NCI-H748 treated with DMSO at 0.1 percent for 48 hours (cell line): ENCODE measurements around the gene FSD2.

Source experiments
- DNase-seq: peaks from one replicate; lab custom pipeline; 2025; lab: John Stamatoyannopoulos, UW

Gene FSD2, protein sequence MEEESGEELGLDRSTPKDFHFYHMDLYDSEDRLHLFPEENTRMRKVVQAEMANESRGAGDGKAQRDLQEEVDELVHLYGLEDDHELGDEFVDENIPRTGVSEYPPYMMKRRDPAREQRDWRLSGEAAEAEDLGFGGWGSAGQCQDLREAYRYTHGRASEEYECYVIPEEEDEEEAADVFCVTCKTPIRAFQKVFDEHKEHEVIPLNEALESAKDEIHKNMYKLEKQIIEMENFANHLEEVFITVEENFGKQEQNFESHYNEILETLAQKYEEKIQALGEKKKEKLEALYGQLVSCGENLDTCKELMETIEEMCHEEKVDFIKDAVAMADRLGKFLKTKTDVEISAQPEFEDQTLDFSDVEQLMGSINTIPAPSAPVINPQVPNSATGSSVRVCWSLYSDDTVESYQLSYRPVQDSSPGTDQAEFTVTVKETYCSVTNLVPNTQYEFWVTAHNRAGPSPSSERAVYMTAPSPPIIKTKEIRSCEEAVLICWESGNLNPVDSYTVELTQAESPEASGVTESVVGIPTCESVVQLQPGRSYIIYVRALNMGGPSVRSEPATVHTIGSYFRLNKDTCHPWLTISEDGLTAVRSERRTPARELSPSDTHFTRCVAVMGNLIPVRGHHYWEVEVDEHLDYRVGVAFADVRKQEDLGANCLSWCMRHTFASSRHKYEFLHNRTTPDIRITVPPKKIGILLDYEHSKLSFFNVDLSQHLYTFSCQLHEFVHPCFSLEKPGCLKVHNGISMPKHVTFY

DNA sequence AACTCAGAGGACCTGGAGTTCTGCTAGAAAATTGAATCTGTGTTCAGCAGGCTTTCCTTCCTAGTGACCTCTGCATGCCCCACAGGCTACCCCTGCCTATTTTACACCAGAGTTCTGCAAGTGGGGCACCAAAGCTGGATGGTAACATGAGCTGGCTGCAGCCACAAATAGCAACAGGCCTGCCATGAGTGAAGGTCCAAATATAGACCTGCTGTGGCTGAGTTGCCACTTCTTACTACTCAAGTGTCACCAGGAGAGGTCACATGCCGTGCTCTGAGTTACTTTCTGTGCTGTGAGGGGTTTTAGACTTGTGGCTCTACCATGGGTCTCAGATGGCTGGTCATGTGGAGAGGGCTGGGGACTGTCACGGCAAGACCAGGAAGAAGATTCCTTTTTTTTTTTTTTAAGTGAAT is at the start of gene FSD2:
Gene FSD2 (minus strand): TSS at position 76 of the 413 bp plus-strand sequence. CDS start 18,679 bp downstream, outside the sequence.
- no peak for DNase-seq

DNA sequence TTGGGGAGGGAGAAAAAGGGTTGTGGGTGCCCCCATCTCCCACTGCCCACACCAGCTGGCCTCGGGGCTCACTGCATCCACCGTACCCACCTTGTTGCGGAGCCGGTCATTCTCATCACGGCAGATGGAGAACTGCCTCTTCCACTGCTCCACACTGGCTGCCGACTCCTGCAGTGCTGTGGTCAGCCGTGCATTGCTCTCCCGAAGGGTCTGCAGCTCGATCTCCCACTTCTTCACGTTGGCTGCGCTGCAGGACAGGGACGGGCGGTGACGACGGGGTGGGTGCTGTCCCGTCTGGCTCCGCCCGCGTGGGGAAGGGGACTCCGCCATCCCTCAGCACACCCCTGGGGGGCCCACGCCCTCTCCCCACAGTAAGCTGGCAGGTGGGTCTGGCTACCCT is 48.7 kb upstream of the FSD2 start:
- DNase-seq, result no peak

DNA sequence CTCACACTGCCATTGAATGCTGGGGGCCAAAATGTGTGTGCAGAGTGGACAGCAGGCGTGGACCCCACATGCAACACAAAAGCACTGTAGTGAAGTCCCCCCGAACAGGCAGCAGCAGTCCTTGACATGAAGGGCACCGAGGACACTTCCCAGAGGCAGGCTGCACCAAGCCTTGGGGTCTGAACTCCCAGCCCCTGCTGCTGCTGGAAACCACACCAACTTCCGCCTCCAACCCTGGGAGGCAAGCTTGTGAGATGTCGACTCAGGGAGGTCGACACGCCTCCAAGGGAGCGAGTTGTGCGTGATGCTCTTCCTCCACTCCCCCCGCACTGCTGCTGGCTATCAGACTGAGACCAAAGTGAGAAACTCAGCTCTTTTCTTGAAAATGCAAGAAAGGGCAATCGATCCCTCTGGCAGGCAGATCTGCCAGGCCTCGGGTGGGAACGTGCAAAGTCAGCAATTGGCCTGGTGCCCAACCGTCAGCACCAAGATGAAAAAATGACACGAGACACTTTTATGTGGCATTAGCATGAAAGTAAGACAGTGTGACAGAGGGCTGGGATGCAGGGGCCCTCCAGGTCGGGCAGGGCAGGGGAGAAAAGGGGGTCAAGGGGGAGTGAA is 47.2 kb upstream of the FSD2 start:
- DNase-seq, result no peak

DNA sequence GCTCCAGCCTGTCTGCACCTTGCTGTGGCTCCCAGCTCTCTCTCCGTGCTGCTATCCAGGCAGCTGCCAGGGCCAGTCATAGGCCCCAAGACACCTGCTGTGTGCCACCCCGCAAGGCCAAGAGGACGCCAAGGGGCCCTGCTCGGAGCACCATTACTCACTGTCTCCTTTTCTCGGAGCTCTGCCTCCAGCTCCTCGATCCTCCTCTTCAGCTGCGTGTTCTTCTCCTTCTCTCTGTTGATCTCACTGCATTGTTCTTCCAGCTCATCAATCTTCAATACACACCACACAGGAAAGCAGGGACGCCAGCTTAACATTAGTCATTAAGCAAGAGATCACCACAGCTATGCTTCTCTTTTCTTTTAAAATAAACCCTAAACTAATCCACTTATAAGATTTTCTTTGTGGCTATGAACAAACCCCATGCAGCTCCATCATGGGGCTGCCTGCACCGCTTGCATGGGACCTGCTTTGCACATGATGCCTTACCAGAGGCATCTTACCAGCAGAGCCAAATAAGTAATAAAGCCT is 46.2 kb upstream of the FSD2 start:
- no peak for DNase-seq

DNA sequence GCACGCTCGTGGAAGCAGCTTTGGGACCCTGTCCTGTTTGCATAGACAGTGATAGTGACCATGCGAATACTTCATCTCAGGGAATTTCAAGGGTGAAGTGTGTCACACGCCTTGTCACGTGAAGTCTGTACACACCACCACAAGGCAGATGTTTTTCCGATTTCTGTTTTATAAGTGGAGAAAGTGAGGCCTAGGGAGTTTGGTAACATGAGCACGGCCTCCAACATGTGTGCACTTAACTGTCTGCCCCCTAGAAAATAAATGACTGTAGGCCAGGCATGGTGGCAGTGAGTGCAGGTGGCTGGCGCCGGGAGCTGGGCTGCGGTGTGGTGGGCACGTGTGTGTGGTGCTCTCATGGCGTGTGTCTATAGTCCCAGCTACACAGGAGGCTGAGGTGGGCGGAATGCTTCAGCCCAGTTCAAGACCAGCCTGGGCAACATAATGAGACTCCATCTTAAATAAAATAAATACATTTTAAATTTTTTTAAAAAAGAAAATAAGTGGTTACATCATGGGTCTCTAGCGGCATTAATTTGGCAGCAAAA is 45.5 kb upstream of the FSD2 start:
- no peak for DNase-seq

DNA sequence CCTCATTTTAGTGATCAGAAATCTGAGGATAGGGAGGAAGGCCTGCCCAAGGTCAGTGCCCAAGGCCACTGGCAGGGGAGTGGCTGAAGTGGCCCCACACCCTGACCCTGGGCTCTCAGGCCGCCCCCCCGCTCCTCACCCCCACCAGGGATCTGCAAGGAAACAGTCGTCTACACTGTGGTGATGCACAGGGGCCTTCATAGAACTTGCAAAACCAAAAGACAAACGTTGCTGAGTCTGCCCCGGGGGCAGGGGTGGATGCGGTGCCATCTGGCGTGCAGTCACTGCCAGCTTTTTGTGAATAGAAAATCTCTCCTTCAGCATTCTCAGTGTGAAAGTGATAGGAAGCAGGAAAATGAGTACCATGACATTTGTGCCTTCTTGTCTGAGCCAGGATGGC is 44.9 kb upstream of the FSD2 start:
- no peak for DNase-seq

DNA sequence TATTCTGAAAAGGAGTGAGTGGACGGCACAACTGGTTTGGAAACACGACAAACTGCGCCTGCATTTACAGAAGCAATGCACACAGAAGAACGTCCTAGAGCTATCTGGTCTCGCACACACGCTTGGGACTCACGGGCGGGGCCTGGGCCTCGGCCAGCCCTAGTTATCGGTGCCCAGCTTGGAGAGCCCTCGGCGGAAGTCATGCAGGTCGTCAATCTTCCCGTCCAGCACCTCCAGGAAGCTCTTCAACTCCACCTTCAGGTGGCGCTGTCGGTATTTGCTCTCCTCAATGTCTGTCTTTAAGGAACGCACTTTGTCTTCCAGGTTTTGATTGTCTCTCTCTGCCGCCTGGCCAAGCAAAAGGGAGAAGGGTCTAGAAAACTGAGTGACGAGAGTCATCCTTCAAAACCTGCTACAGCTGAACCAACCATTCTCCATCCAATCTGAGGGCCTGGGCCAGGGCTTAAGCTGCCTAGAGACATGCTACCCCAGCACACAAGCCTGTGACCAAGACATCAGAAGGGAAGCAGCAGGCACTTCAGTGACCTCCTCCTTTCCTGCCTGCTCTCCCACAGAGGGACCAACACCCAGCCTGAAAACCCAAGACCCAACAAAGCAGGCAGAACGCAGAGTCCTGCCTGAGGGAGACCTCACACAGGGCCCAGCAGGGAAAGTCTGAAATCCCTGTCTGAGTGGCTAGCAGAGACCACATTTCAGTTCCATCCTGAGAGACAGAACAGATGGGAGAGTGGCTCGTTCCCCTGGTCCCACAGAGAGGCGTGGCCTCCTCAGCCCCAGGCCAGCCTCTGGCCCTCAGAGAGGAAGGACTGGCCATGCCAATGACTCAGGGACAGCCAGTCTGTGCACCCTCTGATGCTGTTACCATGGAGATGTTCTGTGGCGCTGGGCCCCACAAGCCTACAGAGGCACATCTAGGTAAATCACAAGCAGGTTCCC is 44.0 kb upstream of the FSD2 start:
- DNase-seq, result peak; percentile 2

DNA sequence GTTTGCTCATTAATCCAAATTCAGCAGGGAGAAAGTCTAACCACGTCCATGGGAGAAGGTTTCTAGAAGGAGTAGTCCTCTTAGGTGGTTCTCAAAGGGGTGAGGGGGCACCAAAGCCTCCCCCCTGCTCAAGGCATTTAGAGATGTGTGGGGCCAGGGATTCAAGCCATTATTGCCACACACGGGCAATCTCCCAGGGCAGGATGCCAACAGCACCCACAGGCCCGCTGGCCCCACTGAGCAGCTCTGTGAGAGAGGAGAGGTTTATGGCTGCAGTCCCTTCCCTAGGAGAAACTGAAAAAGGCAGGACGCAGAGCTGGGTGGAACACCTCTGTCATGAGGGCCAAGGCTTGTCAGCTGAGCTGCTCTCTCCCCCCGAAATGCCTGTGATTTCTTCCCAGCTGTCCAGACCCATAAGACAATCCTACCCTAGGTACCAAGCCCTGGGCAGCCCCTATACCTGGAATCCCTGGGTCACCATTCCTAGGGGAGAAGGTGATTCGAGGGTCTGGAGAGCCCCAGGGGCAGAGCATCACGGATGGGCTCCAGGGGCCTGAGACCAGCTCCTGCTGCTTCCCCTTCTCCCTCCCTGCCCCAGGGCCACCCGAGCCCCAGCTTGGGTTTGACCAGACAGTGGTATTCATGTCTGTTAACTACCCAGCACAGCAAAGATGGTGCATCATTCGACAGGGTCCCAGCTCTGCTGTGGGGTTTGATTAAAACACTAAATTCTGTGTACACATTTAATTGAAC is 42.5 kb upstream of the FSD2 start:
- DNase-seq, result no peak

DNA sequence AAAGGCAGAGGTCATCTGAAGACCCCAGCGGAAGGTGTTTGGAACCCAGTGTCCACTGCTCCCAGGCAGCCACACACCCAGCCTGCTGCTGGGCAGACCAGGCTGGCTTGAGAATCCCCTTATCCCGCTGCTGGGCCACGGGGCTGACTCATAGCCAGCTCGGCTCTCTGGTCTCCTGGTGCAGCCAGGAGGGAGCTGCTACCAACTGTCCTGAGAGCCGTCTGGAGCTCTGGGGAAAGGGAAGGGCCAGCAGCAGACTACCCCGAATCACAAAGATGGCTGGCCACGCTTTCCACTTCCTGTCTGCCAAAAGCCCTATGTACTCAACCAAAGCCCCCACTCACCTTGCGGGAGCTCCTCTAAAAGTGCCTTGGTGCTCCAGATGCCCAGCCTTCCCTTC is 41.8 kb upstream of the FSD2 start:
- no peak for DNase-seq

DNA sequence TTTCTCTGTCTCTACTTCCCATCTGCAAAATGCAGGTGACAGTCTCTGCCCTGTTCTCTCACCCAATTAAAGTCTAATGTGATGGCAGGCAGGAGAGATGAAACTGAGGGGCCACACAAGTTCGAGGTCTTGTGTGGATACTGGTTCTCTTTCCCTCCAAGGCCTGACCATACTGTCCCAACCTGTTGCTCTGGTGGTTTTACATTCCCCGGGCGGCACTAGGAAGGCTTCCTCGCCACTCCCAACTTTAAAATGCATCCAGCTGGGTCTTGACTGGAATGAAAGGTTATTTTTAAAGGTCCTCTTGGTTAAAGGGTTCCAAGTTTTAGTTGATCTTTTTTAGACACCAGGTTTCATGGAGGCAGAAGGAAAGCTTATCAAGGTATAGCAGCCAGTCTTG is 40.8 kb upstream of the FSD2 start:
- no peak for DNase-seq

DNA sequence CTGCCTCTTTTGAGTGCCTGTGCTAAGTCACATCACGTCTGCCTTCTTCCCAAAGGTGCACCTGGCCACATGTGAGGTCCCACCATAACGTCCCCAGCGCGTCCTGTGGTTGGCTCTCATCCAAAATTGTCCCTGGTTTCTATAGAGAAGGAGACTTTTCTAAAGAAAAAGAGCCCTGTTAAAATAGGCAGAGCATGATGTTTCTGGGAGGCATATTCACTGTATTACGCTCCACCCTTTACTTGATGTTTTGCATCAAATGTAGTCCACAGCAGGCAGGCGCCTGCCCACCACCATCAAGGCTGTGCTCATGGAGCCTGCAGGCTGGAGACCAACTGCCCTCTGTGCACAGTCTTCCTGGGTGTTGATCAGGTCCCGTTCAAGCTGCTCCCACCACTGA is 39.8 kb upstream of the FSD2 start:
- DNase-seq, result no peak

DNA sequence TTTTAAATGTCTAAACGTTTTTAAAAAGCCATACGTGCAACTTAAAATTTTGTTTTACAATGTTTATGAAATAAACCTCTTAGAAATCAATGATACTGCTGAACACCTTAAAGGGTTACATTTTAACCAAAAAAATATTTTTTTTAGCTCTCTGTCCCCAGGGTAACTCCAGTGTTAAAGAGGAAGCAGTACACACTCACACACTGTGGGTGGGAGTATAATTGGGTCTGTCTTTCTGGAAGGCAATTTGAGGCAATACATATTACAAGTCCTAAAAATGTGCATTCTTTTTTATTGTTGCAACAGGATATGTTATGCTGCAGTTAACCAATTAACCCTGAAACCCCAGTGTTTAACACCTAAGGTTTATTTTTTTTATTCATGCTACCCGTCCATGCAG is 37.7 kb upstream of the FSD2 start:
- no peak for DNase-seq

DNA sequence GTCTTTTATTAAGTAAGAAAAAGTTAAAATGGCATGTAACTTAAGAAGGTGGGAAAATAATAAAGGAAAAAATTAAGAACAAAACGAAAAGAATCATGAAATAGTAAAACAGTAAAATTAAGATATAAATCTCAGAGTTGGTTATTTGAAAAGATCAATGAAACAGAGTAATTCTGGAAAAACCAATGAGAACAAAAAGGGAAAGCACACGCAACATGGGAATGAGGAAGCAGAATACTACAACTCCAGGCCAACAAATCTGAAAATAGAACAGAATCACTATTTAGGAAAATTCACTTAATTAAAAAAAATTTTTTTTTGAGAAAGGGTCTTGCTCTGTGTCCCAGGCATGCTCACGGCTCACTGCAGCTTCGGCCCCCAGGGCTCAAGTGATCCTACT is 34.3 kb upstream of the FSD2 start:
- DNase-seq, result no peak

DNA sequence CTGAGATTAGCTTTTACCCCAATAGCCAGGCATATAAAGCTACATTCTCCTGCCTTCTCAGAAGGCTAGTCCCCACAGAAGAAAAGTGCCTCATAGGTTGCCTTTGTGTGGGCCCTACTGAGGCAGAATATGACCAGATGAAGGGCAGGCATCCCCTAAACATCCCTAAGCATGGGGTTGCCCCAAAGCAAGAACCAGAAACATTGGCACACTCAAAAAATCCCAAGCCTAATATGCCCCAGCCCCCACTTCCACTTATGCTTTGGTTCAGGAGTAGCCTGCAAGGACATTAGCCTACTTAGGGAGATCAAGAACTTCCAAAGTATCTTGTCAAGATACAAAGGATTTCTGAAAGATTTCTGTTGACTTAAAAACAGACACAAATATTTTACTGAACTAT is 33.3 kb upstream of the FSD2 start:
- DNase-seq, result no peak

DNA sequence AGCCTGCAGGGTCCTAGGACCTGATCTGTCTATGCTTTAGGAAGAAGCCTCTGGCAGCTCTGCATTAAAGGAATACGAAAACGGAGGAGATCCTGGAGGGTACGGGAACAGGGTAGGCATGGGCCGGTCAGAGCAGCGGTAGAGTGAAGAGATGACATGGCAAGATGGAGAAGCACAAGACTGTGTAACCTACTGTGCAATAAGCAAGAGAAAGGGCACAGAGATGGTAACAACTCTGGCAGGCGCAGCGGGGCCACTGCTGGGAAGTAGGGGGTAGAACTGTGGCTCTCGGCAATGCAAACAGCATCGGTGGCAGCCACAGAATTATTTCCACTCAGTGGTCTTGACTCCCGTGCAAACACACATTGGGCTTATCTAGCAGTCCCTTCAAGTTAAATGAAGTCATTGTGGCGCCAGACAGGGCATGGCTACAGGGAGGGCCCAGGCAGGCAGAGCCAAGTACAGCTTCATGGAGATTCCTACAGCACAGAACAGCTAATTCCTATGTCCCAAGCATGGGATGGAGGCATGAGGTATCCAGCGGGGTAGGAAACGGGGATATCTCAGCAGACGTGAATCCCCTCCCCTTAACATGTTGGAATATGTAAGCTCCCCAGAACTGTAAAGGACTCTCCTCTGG is 32.3 kb upstream of the FSD2 start:
- no peak for DNase-seq

DNA sequence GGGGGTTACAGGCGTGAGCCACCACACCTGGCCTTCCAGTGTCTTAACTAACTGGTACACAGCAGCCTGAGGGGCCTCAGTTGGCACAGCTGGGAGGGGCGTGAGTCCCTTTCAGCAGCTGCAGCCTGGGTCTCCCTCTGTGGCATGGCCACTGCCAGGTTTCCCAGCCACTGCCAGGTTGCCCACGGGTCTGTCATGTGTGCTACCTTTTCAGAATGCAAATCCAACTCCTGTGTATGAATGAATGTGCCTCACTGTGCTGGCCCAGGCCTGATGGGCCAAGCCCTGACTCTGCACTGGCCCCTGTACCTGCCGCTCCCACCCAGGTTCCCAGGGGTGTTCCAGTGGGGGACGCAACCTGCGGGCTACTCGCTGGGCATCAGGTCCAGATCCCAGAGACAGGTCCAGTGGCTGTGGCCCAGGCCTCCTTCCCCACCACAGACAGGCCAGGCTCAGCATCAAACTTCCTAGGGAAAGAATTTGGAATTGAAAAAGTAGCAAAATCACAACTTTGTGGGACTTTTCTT is 29.6 kb upstream of the FSD2 start:
- DNase-seq, result no peak

DNA sequence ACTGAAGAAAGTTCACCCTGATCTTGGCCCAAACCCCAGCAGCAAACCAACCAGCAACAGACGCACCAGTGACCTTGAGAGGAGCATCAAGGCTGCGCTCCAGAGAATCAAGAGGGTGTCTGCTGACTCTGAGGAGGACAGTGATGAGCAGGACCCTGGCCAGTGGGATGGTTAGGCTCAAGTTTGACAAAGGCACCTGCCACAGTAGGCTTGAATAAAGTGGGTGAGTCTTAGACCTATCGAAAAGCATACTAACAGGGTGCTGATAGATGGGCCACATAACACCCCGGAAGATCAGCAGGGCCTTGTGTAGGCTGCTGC is 27.5 kb upstream of the FSD2 start:
- DNase-seq, result no peak

DNA sequence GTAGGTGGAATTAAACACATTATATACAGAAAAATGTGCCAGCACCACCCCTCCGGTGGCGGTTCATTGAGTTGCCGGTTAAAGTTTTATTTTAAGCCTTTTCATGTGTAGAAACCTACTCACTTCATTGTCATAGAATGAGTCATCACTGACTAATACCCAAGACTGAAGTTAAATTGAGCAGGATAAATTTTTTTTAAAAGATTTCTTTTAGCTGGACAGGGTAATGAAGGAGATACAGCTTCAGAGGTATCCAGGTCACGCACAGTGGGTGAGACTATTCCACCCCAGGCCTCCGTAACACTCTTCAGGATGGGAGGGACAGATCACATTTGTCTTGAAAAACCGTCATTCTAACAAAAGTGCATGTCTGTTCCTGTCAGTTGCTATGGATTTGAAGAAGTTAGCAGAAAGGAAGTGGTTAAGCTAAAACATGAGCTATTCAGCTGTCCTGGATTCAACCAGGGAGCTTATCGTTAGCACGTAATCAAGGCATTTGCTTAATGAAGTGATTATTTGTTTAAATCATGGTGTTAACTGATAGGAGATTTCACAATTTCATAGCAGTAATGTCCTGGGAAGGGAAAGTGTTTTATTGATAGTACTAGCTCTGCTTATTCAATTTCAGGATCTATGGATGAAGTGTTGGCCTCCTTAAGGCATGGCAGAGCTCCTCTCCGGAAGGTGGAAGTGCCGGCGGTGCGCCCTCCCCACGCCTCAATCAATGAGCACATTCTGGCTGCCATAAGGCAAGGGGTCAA is 26.9 kb upstream of the FSD2 start:
- DNase-seq, result no peak

DNA sequence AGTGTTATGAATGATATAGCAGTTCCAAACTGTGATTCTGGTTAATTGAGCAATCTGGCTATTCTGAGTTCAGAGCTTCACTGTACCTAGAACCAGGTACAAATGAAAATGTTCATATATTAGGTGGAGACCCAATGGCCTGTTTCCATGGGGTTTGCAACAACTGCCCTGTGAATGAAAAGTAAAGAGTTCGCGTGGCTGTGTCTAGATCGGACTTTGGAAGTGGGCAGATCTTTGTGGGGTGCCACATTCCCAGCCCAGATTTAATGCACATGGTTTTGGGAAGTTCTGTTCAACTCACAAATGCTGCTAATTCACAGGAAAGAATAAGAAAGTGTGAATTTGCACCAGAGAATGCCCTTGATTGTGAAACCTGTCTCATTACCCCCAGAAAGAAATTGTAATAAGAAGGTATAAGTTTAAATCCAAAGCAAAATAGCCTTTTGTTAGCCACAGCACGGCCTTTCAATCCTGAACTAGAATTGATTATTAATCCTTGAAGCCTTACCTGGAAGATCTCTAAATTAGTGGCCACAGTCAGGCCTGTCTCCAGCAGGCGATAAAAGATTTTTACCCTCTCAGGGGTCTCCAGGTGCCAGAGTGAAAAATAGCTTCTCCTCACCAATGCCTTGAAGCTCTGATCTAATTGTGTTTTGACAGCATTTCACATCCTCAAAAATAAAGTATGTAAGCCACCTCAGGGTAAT is 26.2 kb upstream of the FSD2 start:
- no peak for DNase-seq
